Measurements from ENCODE around the gene ADSS2.

Gene ADSS2

DNA sequence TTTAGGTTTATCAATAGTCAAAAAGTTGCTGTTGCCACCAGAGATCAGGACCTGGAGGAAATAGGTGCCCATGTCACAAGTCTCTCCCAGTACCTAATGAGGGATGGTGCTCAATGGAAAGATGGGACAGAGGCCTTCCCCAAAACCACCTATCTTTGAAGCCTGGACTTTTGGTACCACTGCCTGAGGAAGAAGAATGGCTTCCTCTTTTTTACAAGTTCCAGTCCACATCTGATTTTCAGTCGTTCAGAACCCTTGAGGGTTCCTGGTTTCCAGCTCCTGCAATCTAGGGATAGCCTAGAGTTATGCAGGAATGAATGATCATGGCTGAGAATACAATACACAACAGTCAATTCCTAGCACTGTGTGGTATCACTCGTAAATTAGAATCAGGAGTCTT lies 15.0 kb upstream of the ADSS2 start:
- Histone ChIP-seq H3K9me3 (ENCODE audit: insufficient read depth, low read length, severe bottlenecking) (no peaks in the 10 kb centered on the region), H3K27me3 (ENCODE audit: insufficient read depth, low read length, poor library complexity) (no peaks in the 10 kb centered on the region), H3K4me3 (ENCODE audit: low read depth in 1 of 2, low read length in 2 of 2) (no peak overlapping the region), H2AFZ (ENCODE audit: low read depth, low read length) (no peak overlapping the region), H3K36me3 (ENCODE audit: insufficient read depth, low read length) (no peaks in the 10 kb centered on the region), H3K27ac (ENCODE audit: low read length) (no peak overlapping the region), H3K4me1 (ENCODE audit: insufficient read depth, low read length) (peaks cover under 1% of the 10 kb centered on the region; the same call in 1 of the 2 replicates), H3K4me2 (ENCODE audit: insufficient read depth, low read length) (no peak overlapping the region), H3K9ac (ENCODE audit: low read depth, low read length) (no peak overlapping the region), H3K79me2 (ENCODE audit: insufficient read depth, low read length) (no peaks in the 10 kb centered on the region), H4K20me1 (ENCODE audit: insufficient read depth, low read length) (no peaks in the 10 kb centered on the region)
- ATAC-seq (ENCODE audit: insufficient read depth, low read depth) (no peak), DNase-seq (no peak)
- TF ChIP-seq, protein P1, sequence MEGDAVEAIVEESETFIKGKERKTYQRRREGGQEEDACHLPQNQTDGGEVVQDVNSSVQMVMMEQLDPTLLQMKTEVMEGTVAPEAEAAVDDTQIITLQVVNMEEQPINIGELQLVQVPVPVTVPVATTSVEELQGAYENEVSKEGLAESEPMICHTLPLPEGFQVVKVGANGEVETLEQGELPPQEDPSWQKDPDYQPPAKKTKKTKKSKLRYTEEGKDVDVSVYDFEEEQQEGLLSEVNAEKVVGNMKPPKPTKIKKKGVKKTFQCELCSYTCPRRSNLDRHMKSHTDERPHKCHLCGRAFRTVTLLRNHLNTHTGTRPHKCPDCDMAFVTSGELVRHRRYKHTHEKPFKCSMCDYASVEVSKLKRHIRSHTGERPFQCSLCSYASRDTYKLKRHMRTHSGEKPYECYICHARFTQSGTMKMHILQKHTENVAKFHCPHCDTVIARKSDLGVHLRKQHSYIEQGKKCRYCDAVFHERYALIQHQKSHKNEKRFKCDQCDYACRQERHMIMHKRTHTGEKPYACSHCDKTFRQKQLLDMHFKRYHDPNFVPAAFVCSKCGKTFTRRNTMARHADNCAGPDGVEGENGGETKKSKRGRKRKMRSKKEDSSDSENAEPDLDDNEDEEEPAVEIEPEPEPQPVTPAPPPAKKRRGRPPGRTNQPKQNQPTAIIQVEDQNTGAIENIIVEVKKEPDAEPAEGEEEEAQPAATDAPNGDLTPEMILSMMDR (IDR thresholded peaks at IDR 0.05; ENCODE audit: borderline replicate concordance, extremely low read depth, low read length, poor library complexity, severe bottlenecking), result no peak
- no peak for TF ChIP-seq EZH2 (IDR thresholded peaks at IDR 0.05; ENCODE audit: borderline replicate concordance, low read depth, low read length, severe bottlenecking)

DNA sequence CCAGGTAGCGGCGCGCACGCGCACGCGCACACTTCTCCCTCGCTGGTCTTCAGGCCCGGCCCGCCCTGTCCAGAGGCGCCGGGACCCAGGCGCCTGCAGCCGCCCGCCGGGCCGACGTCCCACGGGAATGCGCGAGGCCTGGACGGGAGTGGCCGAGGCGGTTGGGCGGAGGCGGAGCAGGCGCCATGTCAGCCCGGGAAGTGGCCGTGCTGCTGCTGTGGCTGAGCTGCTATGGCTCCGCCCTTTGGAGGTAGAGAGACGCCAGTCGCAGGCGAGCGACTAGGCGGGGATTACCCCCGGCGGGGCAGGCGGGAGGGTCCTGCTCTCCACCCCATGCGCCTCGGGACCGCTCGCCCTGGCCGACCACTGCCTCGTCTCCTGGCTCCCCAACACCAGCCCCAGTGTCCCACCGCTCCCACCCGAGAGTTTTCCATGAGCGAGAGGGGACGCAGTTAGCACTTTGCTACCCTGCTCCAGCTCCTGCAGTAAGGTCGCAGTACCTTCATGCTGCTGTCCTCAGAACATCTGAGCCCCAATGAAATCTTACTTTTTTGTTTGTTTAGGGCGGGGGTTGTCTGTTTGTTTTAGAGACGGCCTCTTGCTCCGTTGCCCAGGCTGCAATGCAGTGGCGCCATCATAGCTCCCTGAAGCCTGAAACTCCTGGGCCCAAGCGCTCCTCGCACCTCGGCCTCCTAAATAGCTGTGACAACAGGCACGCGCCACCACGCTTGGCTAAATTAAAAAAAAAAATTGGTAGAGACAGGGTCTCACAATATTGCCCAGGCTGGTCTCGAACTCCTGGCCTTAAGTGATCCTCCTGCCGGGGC lies 9.7 kb upstream of the ADSS2 start, which contains the start of gene CATSPERE:
Gene CATSPERE, plus strand, starts transcription at position 29 of the 827 bp plus-strand sequence. Its CDS starts 157 bp downstream, at position 186.
- peak within 1 kb of the TSS; percentile 59 for H3K9ac ChIP-seq (ENCODE audit: low read depth, low read length)
- H4K20me1 ChIP-seq (ENCODE audit: insufficient read depth, low read length), result no peaks in the 10 kb centered on the region
- no peaks in the 10 kb centered on the region for H3K9me3 ChIP-seq (ENCODE audit: insufficient read depth, low read length, severe bottlenecking)
- peak within 1 kb of the TSS; percentile 78 for H2AFZ ChIP-seq (ENCODE audit: low read depth, low read length)
- TF ChIP-seq, protein P1 (IDR thresholded peaks at IDR 0.05; ENCODE audit: borderline replicate concordance, extremely low read depth, low read length, poor library complexity, severe bottlenecking), result no peak
- no peak for TF ChIP-seq EZH2 (IDR thresholded peaks at IDR 0.05; ENCODE audit: borderline replicate concordance, low read depth, low read length, severe bottlenecking)
- H3K4me2 ChIP-seq (ENCODE audit: insufficient read depth, low read length), result peak within 1 kb of the TSS; percentile 65
- H3K4me3 ChIP-seq (ENCODE audit: low read depth in 1 of 2, low read length in 2 of 2), result peak within 1 kb of the TSS; percentile 22 to 57; a peak in 3 of 4 replicates
- DNase-seq (peak; percentile 72), ATAC-seq (ENCODE audit: insufficient read depth, low read depth) (peak; percentile 98)
- no peaks in the 10 kb centered on the region for H3K27me3 ChIP-seq (ENCODE audit: insufficient read depth, low read length, poor library complexity)
- peak within 1 kb of the TSS; percentile 72 for H3K27ac ChIP-seq (ENCODE audit: low read length)
- H3K36me3 ChIP-seq (ENCODE audit: insufficient read depth, low read length), result peaks cover 6% of the 10 kb centered on the region
- no peaks in the 10 kb centered on the region for H3K79me2 ChIP-seq (ENCODE audit: insufficient read depth, low read length)
- H3K4me1 ChIP-seq (ENCODE audit: insufficient read depth, low read length), result peaks cover 17% of the 10 kb centered on the region

DNA sequence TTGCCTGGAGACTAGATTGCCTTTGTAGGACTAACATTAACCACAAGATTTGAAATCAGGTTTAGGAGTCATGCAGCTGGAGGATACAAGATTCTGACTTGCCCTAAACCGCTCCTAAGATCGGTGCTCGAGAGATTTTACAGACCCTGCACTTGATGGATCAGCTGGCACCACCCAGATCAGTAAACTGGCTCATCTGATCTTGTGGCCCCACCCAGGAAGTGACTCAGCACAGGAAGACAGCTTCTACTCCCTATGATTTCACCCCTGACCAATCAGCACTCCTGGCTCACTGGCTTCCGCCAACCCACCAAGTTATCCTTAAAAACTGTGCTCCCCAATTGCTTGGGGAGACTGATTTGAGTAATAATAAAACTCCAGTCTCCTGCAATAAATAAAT lies 8.5 kb upstream of the ADSS2 start:
- Histone ChIP-seq H3K4me1 (ENCODE audit: insufficient read depth, low read length) (peaks cover 17% of the 10 kb centered on the region), H3K9ac (ENCODE audit: low read depth, low read length) (no peak overlapping the region), H2AFZ (ENCODE audit: low read depth, low read length) (0 out of 2 replicates have a peak overlapping the region, but pooled peaks have one; percentile 34), H3K27me3 (ENCODE audit: insufficient read depth, low read length, poor library complexity) (no peaks in the 10 kb centered on the region), H3K4me3 (ENCODE audit: low read depth in 1 of 2, low read length in 2 of 2) (no peak overlapping the region), H4K20me1 (ENCODE audit: insufficient read depth, low read length) (no peaks in the 10 kb centered on the region), H3K36me3 (ENCODE audit: insufficient read depth, low read length) (peaks cover 6% of the 10 kb centered on the region), H3K9me3 (ENCODE audit: insufficient read depth, low read length, severe bottlenecking) (no peaks in the 10 kb centered on the region), H3K79me2 (ENCODE audit: insufficient read depth, low read length) (no peaks in the 10 kb centered on the region), H3K4me2 (ENCODE audit: insufficient read depth, low read length) (no peak overlapping the region), H3K27ac (ENCODE audit: low read length) (no peak overlapping the region)
- TF ChIP-seq, protein P1 (IDR thresholded peaks at IDR 0.05; ENCODE audit: borderline replicate concordance, extremely low read depth, low read length, poor library complexity, severe bottlenecking), result no peak
- TF ChIP-seq EZH2 (IDR thresholded peaks at IDR 0.05; ENCODE audit: borderline replicate concordance, low read depth, low read length, severe bottlenecking), result no peak
- no peak for ATAC-seq (ENCODE audit: insufficient read depth, low read depth)
- peak; percentile 41 for DNase-seq
